Activated CD8-positive, alpha-beta memory T cell treated with anti-CD3 and anti-CD28 coated beads for 36 hours (primary cell): ENCODE results near the gene OLFML2B. TPM values are rescaled to one million over a fixed set of nuclear protein-coding genes. Genes with fewer than 3 reads are reported as not detected.

Source experiments
- total RNA-seq, 2 experiments: library from RNA; stranded (reverse); gene quantifications; one replicate each; pipeline ENCODE4 v1.2.3, GENCODE V29; 2021

Gene OLFML2B
- total RNA-seq, 2 experiments from 2014 or later, result not detected

Other genes starting within 250 kb of the OLFML2B start
- under 1 TPM; 0.04 to 0.13 TPM for gene NOS1AP, start 45.8 kb upstream of the OLFML2B start, total RNA-seq